IMR-90 (cell line): Measurements from ENCODE around the gene MEF2A. TPM values are rescaled to one million over a fixed set of nuclear protein-coding genes. Genes with fewer than 3 reads are reported as not detected.

Source experiments
- ATAC-seq: fragments of 200-7000 bp; cut with Tn5 transposase; 2 replicates; pipeline ENCODE4 v1.9.1; 2020; ENCODE audit warnings: low read depth, mild to moderate bottlenecking, moderate library complexity
- BruUV-seq: library from RNA; stranded (reverse); fragments of 400-500 nt; replicated peaks from 2 replicates; lab custom pipeline; 2021; lab: Mats Ljungman, UMichigan
- CTCF ChIA-PET: fragments of 300-600 bp; formaldehyde crosslinking; extraction: SDS; loops from one replicate; lab custom pipeline; 2021; ENCODE audit warnings: antibody characterized with exemption; lab: Yijun Ruan, JAX
- POLR2A ChIA-PET: fragments of 300-600 bp; sonication (Branson Sonifier 250); formaldehyde crosslinking; loops from one replicate; lab custom pipeline; 2022; ENCODE audit warnings: antibody characterized with exemption; ENCODE audit not compliant: unreplicated experiment; lab: Charles Lee
- DNase-seq: peaks from one replicate; pipeline ENCODE4 v3.0.0; 2013
- H2AFZ ChIP-seq: replicated peaks from 2 replicates; pipeline ENCODE3; 2013; ENCODE audit warnings: low read length, mild to moderate bottlenecking; ENCODE audit not compliant: poor library complexity
- H2AK5ac ChIP-seq: 2 replicates; pipeline ENCODE4 v1.6.1; 2013; ENCODE audit warnings: low read depth, low read length, inconsistent platforms
- H2AK9ac ChIP-seq: replicated peaks from 2 replicates; pipeline ENCODE3; 2013; ENCODE audit warnings: mild to moderate bottlenecking, low read depth, low read length, moderate library complexity; ENCODE audit not compliant: poor library complexity
- H2BK120ac ChIP-seq: 2 replicates; pipeline ENCODE4 v1.6.1; 2013; ENCODE audit warnings: low read depth, low read length, inconsistent platforms
- H2BK15ac ChIP-seq: 3 replicates; pipeline ENCODE4 v1.6.1; 2013; ENCODE audit warnings: low read depth, low read length, inconsistent platforms
- H2BK20ac ChIP-seq: 2 replicates; pipeline ENCODE4 v1.6.1; 2013; ENCODE audit warnings: low read depth, mild to moderate bottlenecking, inconsistent platforms, low read length, moderate library complexity
- H2BK5ac ChIP-seq: 2 replicates; pipeline ENCODE4 v1.6.1; 2013; ENCODE audit warnings: mild to moderate bottlenecking, low read depth, low read length, inconsistent platforms; ENCODE audit not compliant: poor library complexity, severe bottlenecking
- H3K14ac ChIP-seq: replicated peaks from 2 replicates; pipeline ENCODE4 v1.6.1; 2013; ENCODE audit warnings: low read depth, low read length, inconsistent platforms
- H3K18ac ChIP-seq: 2 replicates; pipeline ENCODE4 v1.6.1; 2013; ENCODE audit warnings: low read depth, low read length, control low read depth
- H3K23ac ChIP-seq: 2 replicates; pipeline ENCODE4 v1.6.1; 2013; ENCODE audit warnings: low read depth, low read length, inconsistent platforms
- H3K27ac ChIP-seq: 2 replicates; pipeline ENCODE4 v1.5.1; 2013; ENCODE audit warnings: mild to moderate bottlenecking, control low read depth, low read length; ENCODE audit not compliant: insufficient read depth
- H3K27me3 ChIP-seq: 2 replicates; pipeline ENCODE4 v1.6.1; 2013; ENCODE audit warnings: low read length; ENCODE audit not compliant: control insufficient read depth, insufficient read depth
- H3K36me3 ChIP-seq: 2 replicates; pipeline ENCODE4 v1.6.1; 2013; ENCODE audit warnings: low read length, mixed read lengths; ENCODE audit not compliant: control insufficient read depth, insufficient read depth
- H3K4ac ChIP-seq: 2 replicates; pipeline ENCODE4 v1.6.1; 2013; ENCODE audit warnings: low read depth, low read length, inconsistent platforms
- H3K4me1 ChIP-seq: 2 replicates; pipeline ENCODE4 v1.6.1; 2013; ENCODE audit warnings: low read length, mixed read lengths; ENCODE audit not compliant: control insufficient read depth, insufficient read depth
- H3K4me2 ChIP-seq: 2 replicates; pipeline ENCODE4 v1.6.1; 2013; ENCODE audit warnings: low read depth, mild to moderate bottlenecking, control low read depth, low read length, moderate library complexity
- H3K4me3 ChIP-seq: 2 replicates; pipeline ENCODE4 v1.5.1; 2013; ENCODE audit warnings: low read depth, mild to moderate bottlenecking, control low read depth, low read length, moderate library complexity; ENCODE audit not compliant: insufficient read depth
- H3K56ac ChIP-seq: 2 replicates; pipeline ENCODE4 v1.6.1; 2013; ENCODE audit warnings: low read length, inconsistent platforms; ENCODE audit not compliant: insufficient read depth; ENCODE audit errors: extremely low read depth
- H3K79me1 ChIP-seq, 2 experiments: 2 replicates each; pipeline ENCODE4 v1.6.1; 2013; ENCODE audit warnings: low read length in 2 of 2, inconsistent platforms in 1 of 2, low read depth in 1 of 2
- H3K9ac ChIP-seq: 2 replicates; pipeline ENCODE4 v1.6.1; 2013; ENCODE audit warnings: low read depth, low read length, control low read depth
- H3K9me1 ChIP-seq: 2 replicates; pipeline ENCODE4 v1.6.1; 2013; ENCODE audit warnings: low read length, inconsistent platforms; ENCODE audit not compliant: insufficient read depth
- H3K9me3 ChIP-seq: 2 replicates; pipeline ENCODE4 v1.6.1; 2013; ENCODE audit warnings: low read length; ENCODE audit not compliant: control insufficient read depth, insufficient read depth
- H4K20me1 ChIP-seq: 2 replicates; pipeline ENCODE4 v1.6.1; 2013; ENCODE audit warnings: low read length, inconsistent platforms; ENCODE audit not compliant: insufficient read depth
- H4K5ac ChIP-seq: 2 replicates; pipeline ENCODE4 v1.6.1; 2013; ENCODE audit warnings: mild to moderate bottlenecking, low read depth, low read length, control low read depth
- H4K8ac ChIP-seq, 2 experiments: 2 replicates each; pipeline ENCODE4 v1.6.1; 2013; ENCODE audit warnings: low read depth in 2 of 2, low read length in 2 of 2, control low read depth in 1 of 2, inconsistent platforms in 1 of 2
- H4K91ac ChIP-seq: 2 replicates; pipeline ENCODE4 v1.6.1; 2013; ENCODE audit warnings: low read depth, low read length, inconsistent platforms; ENCODE audit not compliant: insufficient read depth
- CEBPB ChIP-seq: IDR thresholded peaks from 2 replicates; pipeline ENCODE4 v1.6.1; 2012; ENCODE audit warnings: low read depth, low read length, improper control_type of control experiment
- CTCF ChIP-seq: conservative IDR thresholded peaks from 2 replicates; pipeline ENCODE4 v1.5.1; 2012; ENCODE audit warnings: mild to moderate bottlenecking, low read depth, low read length, improper control_type of control experiment
- FOS ChIP-seq: fragments of 150-350 bp; IDR thresholded peaks from 2 replicates; pipeline ENCODE4 v1.6.1; 2016; ENCODE audit warnings: low read depth, low read length
- MAFK ChIP-seq: IDR thresholded peaks from 2 replicates; pipeline ENCODE4 v1.6.1; 2012; ENCODE audit warnings: low read depth, low read length, improper control_type of control experiment
- MAZ ChIP-seq: IDR thresholded peaks from 2 replicates; pipeline ENCODE4 v1.6.1; 2012; ENCODE audit warnings: low read depth, mild to moderate bottlenecking, low read length, improper control_type of control experiment, moderate library complexity, borderline replicate concordance
- MXI1 ChIP-seq: IDR thresholded peaks from 2 replicates; pipeline ENCODE4 v1.6.1; 2012; ENCODE audit warnings: low read depth, mild to moderate bottlenecking, low read length, moderate library complexity, borderline replicate concordance
- NFE2L2 ChIP-seq: fragments of 150-350 bp; IDR thresholded peaks from 2 replicates; pipeline ENCODE4 v1.6.1; 2016; ENCODE audit warnings: low read depth, mild to moderate bottlenecking, low read length
- POLR2A ChIP-seq: IDR thresholded peaks from 2 replicates; pipeline ENCODE4 v1.6.1; 2012; ENCODE audit warnings: mild to moderate bottlenecking, low read depth, low read length
- RAD21 ChIP-seq: IDR thresholded peaks from 2 replicates; pipeline ENCODE4 v1.6.1; 2012; ENCODE audit warnings: low read length, improper control_type of control experiment
- RCOR1 ChIP-seq: IDR thresholded peaks from 2 replicates; pipeline ENCODE4 v1.6.1; 2012; ENCODE audit warnings: mild to moderate bottlenecking, low read length, improper control_type of control experiment; ENCODE audit not compliant: insufficient replicate concordance
- SMC3 ChIP-seq: fragments of 150-350 bp; IDR thresholded peaks from 2 replicates; pipeline ENCODE4 v1.6.1; 2016; ENCODE audit warnings: low read depth, mild to moderate bottlenecking, antibody characterized with exemption, low read length, moderate library complexity
- WGBS, 2 experiments: methylation state at CpG; one replicate each; pipeline versions ENCODE4 v1.1.5 to v1.1.7; 2013; ENCODE audit warnings: missing lambda C conversion rate in 2 of 2; ENCODE audit not compliant: insufficient read length in 1 of 2; ENCODE audit errors: extremely low coverage in 2 of 2; 5-methylcytosine and 5-hydroxymethylcytosine counted together
- dilution Hi-C: fragments of 300-500 bp; cut with HindIII; formaldehyde crosslinking; loops from one replicate; pipeline ENCODE4 v1.14.3; 2018; ENCODE audit warnings: low sequenced_read_pairs; ENCODE audit not compliant: unreplicated experiment
- in situ Hi-C: fragments of 300-500 bp; cut with MboI; formaldehyde crosslinking; loops from 3 replicates; pipeline ENCODE4 v1.14.3; 2019; ENCODE audit warnings: low sequenced_read_pairs, inconsistent platforms, mixed read lengths
- intact Hi-C: fragments of 100-400 bp; cut with micrococcal nuclease; formaldehyde crosslinking; loops from 2 replicates; pipeline ENCODE4 v1.10.0; 2022
- polyA plus RNA-seq, 3 experiments: library from polyadenylated mRNA; depleted of rRNA; stranded (reverse); fragments of >200 nt; gene quantifications; 2 replicates each; pipeline ENCODE4 v1.2.3, GENCODE V29; 2012; ENCODE audit warnings: low replicate concordance in 1 of 3
- total RNA-seq: library from RNA; depleted of rRNA; stranded (reverse); fragments of >200 nt; gene quantifications from 2 replicates; pipeline ENCODE4 v1.2.3, GENCODE V29; 2012
- TF ChIP-seq, protein P1 (sequence below): fragments of 150-350 bp; IDR thresholded peaks from 2 replicates; pipeline ENCODE4 v1.6.1; 2016; ENCODE audit warnings: low read depth, mild to moderate bottlenecking, low read length, moderate library complexity, borderline replicate concordance
- TF ChIP-seq, protein P2 (sequence below): fragments of 150-350 bp; IDR thresholded peaks from 2 replicates; pipeline ENCODE4 v1.6.1; 2017; ENCODE audit warnings: mild to moderate bottlenecking, antibody characterized with exemption, low read length, low read depth

MEF2A gene
- total and polyA plus RNA-seq, 2 of the 4 experiments (the other 2 are of a cell fraction) = 16.1 to 16.7 TPM

DNA sequence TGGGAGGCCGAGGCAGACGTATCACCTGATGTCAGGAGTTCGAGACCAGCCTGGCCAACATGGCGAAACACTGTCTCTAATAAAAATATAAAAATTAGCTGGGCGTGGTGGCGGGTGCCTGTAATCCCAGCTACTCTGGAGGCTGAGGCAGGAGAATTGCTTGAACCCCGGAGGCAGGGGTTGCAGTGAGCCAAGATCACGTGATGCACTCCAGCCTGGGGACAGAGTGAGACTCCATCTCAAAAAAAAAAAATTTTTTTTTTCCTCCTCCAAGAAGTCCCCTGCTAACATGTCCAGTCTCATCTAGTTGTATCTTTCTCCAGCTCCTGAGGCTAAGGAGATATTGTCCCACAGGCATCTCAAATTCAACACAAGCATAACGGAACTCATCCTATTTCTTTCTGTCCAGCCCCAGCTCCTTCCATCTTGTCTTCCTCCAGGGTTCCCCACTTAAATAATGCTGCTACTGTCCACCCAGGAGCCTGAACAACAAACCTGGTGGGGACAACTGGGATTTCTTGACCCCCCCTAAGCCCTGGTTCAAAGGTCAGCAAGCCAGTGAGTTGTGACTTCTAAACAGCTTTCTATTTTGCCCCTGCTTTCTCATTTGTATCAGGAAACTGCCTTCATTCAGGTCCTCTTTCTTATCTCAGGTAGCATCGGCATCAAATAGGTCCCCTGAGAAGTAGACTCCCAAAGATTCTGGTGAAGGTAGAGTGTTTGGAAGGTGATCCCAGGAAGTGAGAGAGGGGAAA, 4.1 kb upstream of the MEF2A start (continued):
- no peak for TF ChIP-seq POLR2A

GRCh38 chr15:99562238-99562637, 3.5 kb upstream of the MEF2A start:
- Histone ChIP-seq H3K79me1 (peaks cover 4 to 10% of the 10 kb centered on the region in 2 experiments; a peak in 3 of 4 replicates), H4K20me1 (peaks cover 4% of the 10 kb centered on the region; the same call in 1 of the 2 replicates), H2AFZ (no peak overlapping the region), H3K23ac (no peak overlapping the region), H2BK15ac (no peak overlapping the region), H3K9me3 (no peaks in the 10 kb centered on the region), H3K4me2 (no peak overlapping the region), H3K27ac (no peak overlapping the region), H2AK9ac (no peak overlapping the region), H3K14ac (no peak overlapping the region), H2BK20ac (no peak overlapping the region), H2BK5ac (no peak overlapping the region), H4K5ac (no peak overlapping the region), H3K27me3 (peaks cover 4% of the 10 kb centered on the region), H4K91ac (no peak overlapping the region), H3K9ac (no peak overlapping the region), H3K4me1 (peaks cover 2% of the 10 kb centered on the region; the same call in 1 of the 2 replicates), H3K36me3 (no peaks in the 10 kb centered on the region), H4K8ac (no peak overlapping the region), H3K9me1 (0 out of 2 replicates have a peak, but pooled peaks cover 2% of the 10 kb centered on the region), H2BK120ac (no peak overlapping the region), H3K4me3 (no peak overlapping the region), H3K56ac (no peak overlapping the region), H2AK5ac (no peak overlapping the region), H3K4ac (no peak overlapping the region), H3K18ac (no peak overlapping the region)
- no peak for DNase-seq
- no peak for ATAC-seq
- WGBS, 2 experiments = no CpG with 5 or more reads among the region's 2 CpGs
- in situ Hi-C loops (no loop called here), dilution Hi-C loops (no loop called here), intact Hi-C loops (no loop called here)
- ChIA-PET CTCF (no interaction called here), POLR2A (no interaction called here)
- BruUV-seq = no TSS peak
- TF ChIP-seq SMC3 = no peak
- no peak for TF ChIP-seq MAZ
- TF ChIP-seq RAD21 = no peak
- no peak for TF ChIP-seq MAFK
- no peak for TF ChIP-seq NFE2L2
- TF ChIP-seq MXI1 = no peak
- no peak for TF ChIP-seq CTCF
- no peak for TF ChIP-seq FOS
- TF ChIP-seq, protein P1, sequence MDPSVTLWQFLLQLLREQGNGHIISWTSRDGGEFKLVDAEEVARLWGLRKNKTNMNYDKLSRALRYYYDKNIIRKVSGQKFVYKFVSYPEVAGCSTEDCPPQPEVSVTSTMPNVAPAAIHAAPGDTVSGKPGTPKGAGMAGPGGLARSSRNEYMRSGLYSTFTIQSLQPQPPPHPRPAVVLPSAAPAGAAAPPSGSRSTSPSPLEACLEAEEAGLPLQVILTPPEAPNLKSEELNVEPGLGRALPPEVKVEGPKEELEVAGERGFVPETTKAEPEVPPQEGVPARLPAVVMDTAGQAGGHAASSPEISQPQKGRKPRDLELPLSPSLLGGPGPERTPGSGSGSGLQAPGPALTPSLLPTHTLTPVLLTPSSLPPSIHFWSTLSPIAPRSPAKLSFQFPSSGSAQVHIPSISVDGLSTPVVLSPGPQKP = no peak
- TF ChIP-seq CEBPB = no peak
- no peak for TF ChIP-seq POLR2A
- TF ChIP-seq RCOR1 = no peak
- TF ChIP-seq, protein P2, sequence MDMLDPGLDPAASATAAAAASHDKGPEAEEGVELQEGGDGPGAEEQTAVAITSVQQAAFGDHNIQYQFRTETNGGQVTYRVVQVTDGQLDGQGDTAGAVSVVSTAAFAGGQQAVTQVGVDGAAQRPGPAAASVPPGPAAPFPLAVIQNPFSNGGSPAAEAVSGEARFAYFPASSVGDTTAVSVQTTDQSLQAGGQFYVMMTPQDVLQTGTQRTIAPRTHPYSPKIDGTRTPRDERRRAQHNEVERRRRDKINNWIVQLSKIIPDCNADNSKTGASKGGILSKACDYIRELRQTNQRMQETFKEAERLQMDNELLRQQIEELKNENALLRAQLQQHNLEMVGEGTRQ = no peak
